Right forelimb (tissue), 1 donor: ENCODE results near the gene SMIM14.
"Not testable (repeated sequence)": the region's sequence is repeated elsewhere in the genome, so short reads cannot be mapped to it uniquely, and the experiment has no call there.

Experiments used
- DNase-seq: peaks from one replicate; pipeline ENCODE4 v3.0.0-alpha.2; 2018

Gene SMIM14

DNA sequence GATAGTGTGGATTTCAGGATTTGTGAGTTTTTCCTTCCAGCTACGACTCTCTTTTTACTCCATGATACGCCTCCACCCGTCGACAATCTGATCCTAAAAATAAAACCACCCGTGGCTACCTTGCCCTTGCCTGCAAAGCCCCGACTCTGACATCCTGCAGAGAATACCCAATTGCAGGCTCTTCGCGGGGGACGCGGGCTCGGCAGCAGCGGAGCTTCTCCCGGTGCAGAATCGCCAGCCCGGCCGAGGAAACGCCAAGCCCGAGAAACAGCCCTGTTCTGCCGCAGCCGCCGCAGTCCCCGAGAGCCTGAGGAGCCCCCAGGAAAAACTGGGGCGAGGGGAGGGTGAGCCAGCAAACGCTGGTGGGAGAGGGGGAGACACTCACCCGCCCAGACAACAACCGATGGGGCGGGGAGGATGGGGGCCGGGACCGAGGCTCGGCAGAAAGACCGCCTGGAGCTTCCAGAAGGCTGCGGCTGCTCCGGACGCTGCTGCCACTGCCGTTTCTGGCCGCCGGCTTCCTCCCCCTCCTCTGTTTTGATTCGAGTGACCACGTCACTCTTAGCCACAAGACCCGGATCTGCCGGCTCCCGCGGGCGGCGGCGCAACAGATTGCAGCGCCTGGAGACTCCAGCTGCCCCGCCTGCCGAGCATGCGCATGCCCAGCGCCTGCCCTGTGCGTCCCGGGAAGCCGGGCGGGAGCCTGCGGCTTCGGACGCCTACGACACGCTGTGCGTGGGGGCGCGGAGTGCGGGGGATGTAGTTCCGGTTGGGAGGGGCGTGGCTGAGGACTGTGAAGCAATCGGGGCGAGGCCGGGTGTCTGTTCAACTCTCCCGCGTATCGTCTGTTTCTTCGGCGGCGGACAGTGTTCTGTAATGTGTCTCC lies at the start of gene SMIM14:
TSS of gene SMIM14 (minus strand) at position 512 of the 886 bp plus-strand sequence. CDS start 33,720 bp downstream, outside the sequence.
- DNase-seq = peak; percentile 99

DNA sequence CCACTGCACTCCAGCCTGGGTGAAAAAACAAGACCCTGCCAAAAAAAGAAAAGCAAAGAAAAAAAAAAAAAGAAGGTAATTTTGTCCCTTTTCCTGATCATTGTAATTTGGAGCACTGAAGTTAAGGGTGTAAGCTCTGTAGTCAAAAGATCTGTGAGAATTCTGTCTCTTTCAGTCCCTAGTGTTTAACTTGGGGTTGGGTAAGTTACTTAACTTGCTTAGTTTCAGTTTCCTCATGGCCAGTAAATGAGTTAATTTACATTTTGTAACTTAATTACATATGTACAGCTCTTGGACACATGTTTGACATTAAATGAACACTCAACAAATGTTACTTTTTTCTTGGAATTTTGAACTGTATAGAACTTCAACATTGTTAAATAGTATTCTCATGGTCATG lies 48.3 kb upstream of the SMIM14 start:
- no peak for DNase-seq

DNA sequence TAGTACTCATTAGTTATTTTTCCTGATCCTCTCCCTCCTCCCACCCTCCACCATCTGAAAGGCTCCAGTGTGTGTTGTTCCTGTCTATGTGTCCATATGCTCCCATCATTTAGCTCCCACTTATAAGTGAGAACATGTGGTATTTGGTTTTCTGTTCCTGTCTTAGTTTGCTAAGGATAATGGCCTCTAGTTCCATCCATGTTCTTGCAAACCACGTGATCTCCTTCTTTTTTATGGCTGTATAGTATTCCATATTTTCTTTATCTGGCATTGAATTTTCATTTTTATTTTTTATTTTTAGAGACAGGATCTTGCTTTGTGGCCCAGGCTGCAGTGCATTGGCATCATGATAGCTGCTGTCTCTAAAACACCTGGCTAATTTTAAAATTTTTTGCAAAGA lies 47.3 kb upstream of the SMIM14 start:
- DNase-seq = no peak

DNA sequence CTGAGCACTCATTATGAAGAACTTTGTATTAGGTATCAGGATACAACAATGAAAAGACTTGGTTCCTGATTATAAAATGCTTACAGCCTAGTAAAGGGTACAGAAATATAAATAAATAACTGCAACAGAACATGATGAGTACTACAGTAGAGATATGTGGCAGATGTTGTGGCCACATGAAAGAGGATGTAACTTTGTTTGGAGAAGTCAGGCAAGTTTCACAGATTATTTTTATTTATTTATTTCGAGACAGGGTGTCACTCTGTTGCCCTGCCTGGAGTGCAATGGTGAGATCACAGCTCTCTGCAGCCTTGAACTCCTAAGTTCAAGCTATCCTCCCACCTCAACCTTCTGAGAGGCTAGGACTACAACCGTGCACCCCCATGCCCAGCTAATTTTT lies 43.5 kb upstream of the SMIM14 start:
- no peak for DNase-seq

DNA sequence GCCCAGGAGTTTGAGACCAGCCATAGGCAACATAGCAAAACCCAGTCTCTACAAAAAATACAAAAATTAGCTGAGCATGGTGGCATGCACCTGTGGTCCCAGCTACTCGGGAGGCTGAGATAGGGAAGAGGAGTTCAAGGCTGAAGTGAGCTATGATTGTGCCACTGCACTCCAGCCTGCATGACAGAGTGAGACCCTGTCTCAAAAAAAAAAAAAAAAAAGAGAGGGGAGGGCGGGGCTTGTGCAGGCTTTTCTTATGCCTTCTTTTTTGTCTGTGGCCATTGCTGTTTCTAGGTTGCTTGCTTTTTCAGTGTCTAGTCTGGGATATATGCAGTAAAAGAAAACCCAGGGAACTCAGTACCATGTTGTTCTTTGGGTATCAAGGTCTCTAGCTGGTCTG lies 42.3 kb upstream of the SMIM14 start:
- DNase-seq = not testable (repeated sequence)

DNA sequence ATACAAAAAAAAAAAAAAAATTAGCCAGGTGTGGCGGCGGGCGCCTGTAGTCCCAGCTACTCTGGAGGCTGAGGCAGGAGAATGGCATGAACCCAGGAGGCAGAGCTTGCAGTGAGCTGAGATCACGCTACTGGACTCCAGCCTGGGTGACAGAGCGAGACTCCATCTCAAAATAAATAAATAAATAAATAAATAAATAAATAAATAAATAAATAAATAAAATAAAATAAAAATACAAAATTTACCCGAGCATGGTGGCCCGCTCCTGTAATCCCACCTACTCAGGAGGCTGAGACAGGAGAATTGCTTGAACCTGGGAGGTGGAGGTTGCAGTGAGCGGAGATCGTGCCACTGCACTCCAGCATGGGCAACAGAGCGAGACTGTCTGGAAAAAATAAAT lies 37.0 kb upstream of the SMIM14 start:
- DNase-seq = not testable (repeated sequence)

DNA sequence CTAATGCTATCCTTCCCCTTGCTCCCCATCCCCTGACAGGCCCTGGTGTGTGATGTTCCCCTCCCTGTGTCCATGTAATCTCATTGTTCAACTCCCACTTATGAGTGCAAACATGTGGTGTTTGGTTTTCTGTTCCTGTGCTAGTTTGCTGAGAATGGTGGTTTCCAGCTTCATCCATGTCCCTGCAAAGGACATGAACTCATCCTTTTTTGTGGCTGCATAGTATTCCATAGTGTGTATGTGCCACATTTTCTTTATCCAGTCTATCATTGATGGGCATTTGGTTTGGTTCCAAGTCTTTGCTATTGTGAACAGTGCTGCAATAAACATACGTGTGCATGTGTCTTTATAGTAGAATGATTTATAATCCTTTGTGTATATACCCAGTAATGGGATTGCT lies 31.6 kb upstream of the SMIM14 start:
- not testable (repeated sequence) for DNase-seq

DNA sequence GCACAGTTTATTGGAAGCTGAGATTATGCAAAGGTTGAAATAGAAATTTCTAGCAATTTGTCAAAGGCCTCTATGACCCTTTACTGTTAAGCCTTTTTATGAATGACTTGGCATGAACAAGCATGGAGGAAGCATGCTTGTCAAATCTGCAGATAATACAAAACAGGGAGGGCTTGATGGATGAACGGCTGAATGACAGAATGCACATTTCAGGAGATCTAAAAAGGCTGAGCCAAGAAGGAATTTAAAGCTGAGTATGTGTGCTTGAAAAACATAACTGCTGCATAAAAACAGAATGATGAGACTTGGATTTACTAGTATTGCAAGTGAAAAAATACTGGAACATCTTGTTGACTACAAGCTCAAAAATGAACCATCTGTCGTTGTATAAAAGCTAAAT lies 30.2 kb upstream of the SMIM14 start:
- DNase-seq = no peak

DNA sequence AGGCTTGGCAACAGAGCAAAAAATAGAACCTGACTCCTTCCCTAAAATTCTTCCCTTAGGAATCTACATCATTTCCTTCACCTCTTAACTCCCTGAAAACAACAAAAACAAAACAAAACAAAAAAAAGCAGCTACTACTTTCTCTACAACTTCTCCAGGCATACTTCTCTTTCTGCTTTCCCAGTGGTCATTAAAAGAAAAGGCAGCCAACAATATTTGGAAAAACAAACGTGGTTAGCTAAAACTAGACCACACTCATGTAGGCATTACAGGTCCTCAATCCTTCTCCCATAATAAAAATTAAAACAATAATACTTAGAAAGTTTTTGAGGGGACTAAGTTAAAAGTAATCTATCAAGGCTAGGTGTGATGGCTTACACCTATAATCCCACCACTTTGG lies 29.0 kb upstream of the SMIM14 start:
- no peak for DNase-seq

DNA sequence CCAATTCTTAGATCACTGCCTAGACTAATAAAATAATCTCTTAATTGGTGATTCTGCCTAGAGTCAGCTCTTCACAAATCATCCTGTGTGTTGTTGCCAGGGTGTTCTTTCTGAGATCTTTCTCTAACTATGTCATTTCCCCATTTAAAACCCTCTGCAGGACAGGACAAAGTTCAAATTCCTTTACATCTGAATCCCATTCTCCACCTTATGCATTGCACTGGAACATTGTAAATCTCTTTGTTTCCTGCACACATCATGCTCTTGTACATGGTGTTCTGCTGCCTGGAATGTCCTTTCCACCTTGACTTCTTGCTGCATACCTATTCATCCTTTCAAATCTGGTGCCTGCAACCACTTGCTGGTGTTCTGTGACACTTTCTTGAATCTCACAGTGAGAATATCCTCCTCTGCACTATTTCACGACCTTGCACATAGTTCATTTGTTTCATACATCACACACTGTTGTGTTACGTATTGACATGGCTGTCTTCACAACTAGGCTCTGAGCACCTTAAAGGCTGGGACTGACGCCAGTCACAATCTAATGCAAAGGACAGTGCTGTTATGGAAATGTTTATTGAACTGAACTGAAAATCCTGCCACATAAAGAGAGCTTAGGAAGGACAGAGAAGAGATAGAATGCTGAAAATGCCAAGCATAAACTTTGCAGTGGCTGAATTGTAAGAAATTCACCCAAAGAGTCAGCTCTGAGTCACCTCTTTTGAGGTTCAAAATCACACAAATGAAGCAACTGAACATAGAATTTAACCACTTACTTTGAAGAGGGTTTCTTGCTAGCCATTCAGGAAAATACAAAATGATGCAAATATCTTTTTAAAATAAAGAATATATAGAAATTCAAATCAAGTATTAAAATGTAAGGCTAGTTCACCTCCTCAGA lies 26.4 kb upstream of the SMIM14 start:
- no peak for DNase-seq

DNA sequence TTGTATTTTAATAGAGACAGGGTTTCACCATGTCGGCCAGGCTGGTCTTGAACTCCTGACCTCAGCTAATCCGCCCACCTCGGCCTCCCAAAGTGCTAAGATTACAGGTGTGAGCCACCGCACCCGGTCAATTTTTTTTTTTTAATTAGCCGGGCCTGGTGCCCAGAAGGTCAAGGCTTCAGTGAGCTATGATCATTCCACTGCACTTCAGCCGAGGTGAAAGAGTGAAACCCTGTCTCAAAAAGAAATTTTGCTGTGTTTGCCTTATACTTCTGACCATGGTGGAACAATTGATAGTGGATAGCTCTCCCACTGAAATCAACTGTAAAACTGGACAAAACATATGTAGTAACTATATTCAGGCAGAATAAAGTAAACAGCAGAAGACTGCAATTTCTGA lies 24.0 kb upstream of the SMIM14 start:
- no peak for DNase-seq

DNA sequence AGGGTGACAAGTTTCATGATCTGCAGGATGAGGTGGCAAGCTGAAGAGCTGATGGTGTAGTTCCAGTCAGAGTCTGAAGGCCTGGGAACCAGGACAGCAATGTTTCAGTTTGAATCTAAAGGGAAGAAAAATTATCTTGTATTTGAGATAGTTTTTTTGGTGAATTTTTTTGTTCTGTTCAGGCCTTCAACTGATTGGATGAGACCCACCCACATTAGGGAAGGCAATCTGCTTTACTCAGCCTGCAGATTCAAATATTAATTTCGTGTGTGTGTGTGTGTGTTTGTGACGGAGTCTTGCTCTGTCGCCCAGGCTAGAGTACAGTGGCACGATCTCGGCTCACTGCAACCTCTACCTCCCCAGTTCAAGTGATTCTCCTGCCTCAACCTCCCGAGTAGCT lies 22.1 kb upstream of the SMIM14 start:
- no peak for DNase-seq

DNA sequence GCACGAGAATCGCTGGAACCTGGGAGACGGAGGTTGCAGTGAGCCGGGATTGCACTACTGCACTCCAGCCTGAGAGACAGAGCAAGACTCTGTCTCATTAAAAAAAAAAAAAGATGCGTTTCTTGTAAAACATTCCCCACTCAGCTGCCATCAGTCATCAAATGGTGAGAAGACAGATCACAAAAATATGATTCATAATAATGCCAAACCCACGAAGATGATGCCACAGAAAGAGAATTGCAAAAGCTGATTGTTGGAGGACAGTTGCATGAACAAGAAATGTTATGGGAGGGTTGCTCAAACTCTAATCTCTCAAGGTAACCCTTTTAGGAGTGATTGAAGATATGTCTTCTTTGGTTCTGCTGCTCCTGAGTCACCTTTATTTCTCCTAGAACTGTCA lies 21.4 kb upstream of the SMIM14 start:
- DNase-seq = no peak

DNA sequence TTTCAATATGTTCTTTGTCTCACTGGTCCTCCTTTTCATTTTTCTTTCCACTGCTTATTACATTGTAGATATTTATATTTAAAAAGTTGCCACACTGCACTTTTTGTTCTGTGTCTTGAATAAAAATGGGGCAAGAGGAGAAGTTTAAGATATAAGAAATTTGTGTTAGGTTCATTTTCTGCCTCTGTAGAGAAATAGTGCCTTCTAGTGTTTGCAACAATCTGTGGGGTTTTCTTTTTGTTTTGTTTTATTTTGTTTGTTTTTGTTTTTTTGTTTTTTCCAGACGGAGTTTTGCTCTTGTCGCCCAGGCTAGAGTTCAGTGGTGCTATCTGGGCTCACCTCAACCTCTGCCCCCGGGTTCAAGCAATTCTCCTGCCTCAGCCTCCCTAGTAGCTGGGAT lies 20.1 kb upstream of the SMIM14 start:
- no peak for DNase-seq

DNA sequence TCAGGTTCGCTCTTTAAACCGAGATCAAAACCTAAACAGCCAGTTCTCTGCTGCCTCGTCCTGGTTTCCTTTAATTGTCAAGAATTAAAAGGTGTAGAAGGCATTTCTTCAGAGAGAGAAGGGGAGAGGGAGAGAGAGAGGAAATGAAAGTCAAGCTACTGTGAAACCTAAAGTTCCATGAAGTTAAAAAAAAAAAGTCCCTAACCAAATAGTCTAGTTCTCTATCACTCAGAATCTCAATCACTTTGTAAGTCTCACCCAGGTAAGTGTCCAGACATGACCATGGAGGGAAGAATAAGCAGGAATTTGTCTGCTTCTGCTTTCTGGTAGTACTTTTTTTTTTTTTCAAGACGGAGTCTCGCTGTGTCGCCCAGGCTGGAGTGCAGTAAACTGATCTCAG lies 18.8 kb upstream of the SMIM14 start:
- no peak for DNase-seq

DNA sequence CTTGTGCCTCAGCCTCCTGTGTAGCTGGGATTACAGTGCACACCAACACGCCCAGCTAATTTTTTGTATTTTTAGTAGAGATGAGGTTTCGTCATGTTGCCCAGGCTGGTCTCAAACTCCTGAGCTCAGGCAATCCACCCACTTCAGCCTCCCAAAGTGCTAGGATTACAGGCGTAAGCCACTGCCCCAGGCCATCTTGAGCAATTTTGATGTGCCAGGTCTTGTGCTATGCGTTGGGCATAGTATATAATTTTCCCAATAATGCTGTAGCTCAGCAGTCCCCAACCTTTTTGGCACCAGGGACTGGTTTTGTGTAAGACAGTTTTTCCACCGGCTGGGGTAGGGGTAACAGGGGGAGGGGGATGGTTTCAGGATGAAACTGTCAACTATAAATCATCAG lies 18.0 kb upstream of the SMIM14 start:
- not testable (repeated sequence) for DNase-seq

DNA sequence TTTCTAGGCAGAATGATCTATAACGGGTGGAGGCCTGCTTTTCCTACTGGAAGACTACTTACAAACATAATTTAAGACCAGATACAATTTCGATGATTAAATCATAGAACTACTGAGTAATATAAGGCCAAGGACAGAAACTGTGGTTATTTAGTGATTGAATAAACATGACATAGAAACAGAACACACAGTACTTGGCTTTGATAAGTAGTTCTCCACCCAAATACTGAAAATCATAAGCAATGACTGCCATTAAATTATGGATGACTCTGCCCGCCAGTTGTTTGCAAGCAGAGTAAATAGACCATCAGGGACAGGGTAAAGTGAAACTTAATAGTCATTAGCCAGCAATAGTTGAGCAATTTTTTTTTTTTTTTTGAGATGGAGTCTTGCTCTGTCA lies 17.2 kb upstream of the SMIM14 start:
- no peak for DNase-seq

DNA sequence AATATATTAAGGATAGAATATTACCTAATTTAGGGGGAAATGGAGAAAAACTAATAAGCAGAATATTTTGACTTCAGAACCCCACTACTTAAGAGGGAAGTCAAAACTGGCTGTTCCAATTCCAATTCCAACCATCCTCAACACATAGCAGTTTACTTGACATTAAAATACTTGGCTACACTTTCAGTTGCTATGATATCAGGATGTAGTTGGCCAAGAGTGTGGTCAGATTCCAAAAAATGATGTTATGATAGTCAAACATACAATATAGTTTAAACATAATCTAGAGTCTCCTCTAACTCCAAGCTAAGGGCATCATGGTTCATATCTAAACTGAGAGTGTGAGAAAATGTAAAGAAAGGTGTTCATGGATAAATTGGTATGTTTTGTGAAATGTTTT lies 16.5 kb upstream of the SMIM14 start:
- no peak for DNase-seq

DNA sequence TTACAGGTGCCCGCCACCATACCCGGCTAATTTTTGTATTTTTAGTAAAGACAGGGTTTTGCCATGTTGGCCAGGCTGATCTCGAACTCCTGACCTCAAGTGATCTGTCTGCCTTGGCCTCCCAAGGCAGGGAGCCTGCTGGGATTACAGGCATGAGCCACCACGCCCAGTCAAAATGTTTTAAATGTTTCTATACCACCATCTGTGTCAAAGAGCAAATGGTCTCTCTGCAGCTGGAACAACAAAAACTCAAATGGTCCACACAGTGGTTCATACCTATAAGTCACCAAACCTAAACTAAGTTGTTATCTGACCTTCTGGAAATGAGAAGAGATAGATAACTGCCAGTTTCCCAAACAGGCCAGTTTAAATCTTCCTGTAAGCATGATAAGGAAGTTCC lies 12.9 kb upstream of the SMIM14 start:
- DNase-seq = not testable (repeated sequence)

DNA sequence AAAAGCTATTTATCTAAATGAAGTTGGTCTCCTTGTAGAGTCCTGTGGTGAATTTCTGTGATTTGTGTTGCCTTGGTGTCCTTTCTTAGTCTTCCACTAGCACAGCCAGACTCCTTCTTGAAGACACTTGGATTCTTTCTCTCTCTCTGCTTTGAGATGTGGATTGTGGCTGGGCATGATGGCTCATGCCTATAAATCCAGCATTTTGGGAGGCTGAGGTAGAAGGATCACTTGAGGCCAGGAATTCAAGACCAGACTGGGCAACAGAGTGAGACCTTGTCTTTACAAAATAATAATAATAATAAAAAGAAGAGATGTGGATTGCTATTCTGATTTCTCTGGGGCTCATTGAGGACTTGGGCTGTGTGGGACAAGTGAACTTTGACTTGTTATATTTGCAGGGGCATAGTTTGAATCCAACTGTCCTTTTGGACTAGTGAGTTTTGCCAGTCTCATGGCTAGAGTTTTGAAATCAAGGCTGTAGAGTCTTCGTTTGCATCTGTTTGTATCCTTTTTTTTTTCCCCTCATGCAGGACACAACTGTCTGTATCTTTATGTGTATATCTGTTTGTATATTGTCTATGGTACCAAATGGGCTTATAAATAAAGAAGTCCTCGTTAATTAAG lies 11.1 kb upstream of the SMIM14 start:
- DNase-seq = no peak

DNA sequence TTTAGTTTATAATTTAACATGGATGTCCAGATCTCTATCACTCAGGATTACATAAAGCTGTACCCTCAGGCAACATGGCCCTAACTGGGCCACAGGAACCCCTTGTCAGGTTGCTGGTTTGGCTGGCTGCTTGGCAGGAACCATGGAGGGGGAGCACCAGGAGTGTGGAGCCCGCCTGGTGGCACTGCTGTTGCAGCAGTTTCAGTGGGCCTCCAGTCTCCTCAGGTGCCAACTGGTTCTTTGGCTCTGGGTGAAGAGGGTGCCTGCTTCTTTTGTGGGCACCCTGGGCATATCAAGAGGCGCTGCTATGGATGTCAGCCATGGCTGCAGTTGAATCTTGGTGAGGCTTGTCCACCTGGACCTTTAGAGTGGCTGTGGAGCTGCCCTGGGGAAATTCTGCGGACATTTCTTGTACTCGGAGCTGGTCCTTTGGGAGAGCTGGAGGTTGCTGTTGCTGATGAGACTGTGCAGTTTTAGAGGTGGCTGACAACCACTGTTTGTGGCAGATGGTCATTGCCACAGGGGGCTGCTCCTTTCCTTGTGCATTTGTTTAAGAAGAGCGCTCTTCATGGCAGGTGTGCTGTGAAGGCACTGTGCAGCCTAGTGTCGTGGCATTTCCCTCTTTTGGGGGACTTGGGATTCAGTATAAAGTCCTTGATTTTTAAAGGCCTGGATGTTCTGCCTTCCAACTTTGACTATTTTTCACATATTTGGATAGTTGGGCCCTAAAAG lies 10.3 kb upstream of the SMIM14 start:
- DNase-seq = no peak

DNA sequence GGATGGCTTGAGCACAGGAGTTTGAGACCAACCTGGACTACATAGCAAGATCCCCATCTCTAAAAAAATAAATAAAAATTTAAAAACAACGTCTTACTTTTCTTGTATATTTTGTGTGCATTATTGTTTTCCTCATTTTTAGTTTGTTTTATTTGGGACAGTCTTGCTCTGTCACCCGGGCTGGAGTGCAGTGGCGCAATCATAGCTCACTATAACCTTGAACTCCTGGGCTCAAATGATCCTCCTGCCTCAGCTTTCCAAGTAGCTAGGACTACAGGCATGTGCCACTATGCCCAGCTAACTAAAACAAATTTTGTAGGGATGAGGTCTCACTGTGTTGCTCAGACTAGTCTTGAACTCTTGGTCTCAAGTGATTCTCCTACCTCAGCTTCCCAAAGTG lies 9.5 kb upstream of the SMIM14 start:
- DNase-seq = no peak
